Activated naive CD8-positive, alpha-beta T cell treated with anti-CD3 and anti-CD28 coated beads, Interleukin-2, amount 50 U/mL, for 16 hours (primary cell): ENCODE measurements around the gene FOXE3.

Source experiments
- DNase-seq: peaks from one replicate; pipeline ENCODE4 v3.0.0-alpha.2; 2020; ENCODE audit warnings: low read depth, low spot score

FOXE3 gene

GRCh38 chr1:47415728-47416318 is at the start of gene FOXE3:
Gene FOXE3, plus strand, starts transcription at chr1:47416285. Its CDS starts 31 bp downstream, at chr1:47416316.
- no peak for DNase-seq

- DNase-seq: no peak
Measured at GRCh38 chr1:47367651-47368050, 48.4 kb upstream of the FOXE3 start.

GRCh38 chr1:47371016-47371517 is 45.0 kb upstream of the FOXE3 start:
- DNase-seq: no peak

- DNase-seq: no peak
Measured at GRCh38 chr1:47374501-47374900, 41.6 kb upstream of the FOXE3 start.

GRCh38 chr1:47378147-47378546 is 37.9 kb upstream of the FOXE3 start:
- DNase-seq: no peak

GRCh38 chr1:47380699-47381098 is 35.4 kb upstream of the FOXE3 start:
- no peak for DNase-seq

- no peak for DNase-seq
Measured at GRCh38 chr1:47382399-47382983, 33.6 kb upstream of the FOXE3 start.

- no peak for DNase-seq
Measured at GRCh38 chr1:47384083-47384482, 32.0 kb upstream of the FOXE3 start.

- DNase-seq: no peak
Measured at GRCh38 chr1:47385020-47385419, 31.1 kb upstream of the FOXE3 start.

GRCh38 chr1:47386268-47386667 is 29.8 kb upstream of the FOXE3 start:
- no peak for DNase-seq

GRCh38 chr1:47388030-47388890 is 27.8 kb upstream of the FOXE3 start:
- DNase-seq: no peak

- no peak for DNase-seq
Measured at GRCh38 chr1:47388891-47389238, 27.2 kb upstream of the FOXE3 start.

GRCh38 chr1:47389731-47390130 is 26.4 kb upstream of the FOXE3 start:
- no peak for DNase-seq

GRCh38 chr1:47390843-47391242 is 25.2 kb upstream of the FOXE3 start:
- no peak for DNase-seq

- DNase-seq: no peak
Measured at GRCh38 chr1:47393141-47393540, 22.9 kb upstream of the FOXE3 start.

GRCh38 chr1:47395433-47395832 is 20.7 kb upstream of the FOXE3 start:
- no peak for DNase-seq

GRCh38 chr1:47396671-47397196 is 19.4 kb upstream of the FOXE3 start:
- no peak for DNase-seq

- no peak for DNase-seq
Measured at GRCh38 chr1:47399138-47399845, 16.8 kb upstream of the FOXE3 start.

- DNase-seq: no peak
Measured at GRCh38 chr1:47399846-47400155, 16.3 kb upstream of the FOXE3 start.

- no peak for DNase-seq
Measured at GRCh38 chr1:47401761-47402160, 14.3 kb upstream of the FOXE3 start.

GRCh38 chr1:47402591-47402990 is 13.5 kb upstream of the FOXE3 start:
- no peak for DNase-seq

- DNase-seq: no peak
Measured at GRCh38 chr1:47403321-47403910, 12.7 kb upstream of the FOXE3 start.
